ENCODE data around the gene NLRP10.
"Not testable (repeated sequence)": the region's sequence is repeated elsewhere in the genome, so short reads cannot be mapped to it uniquely, and the experiment has no call there.

NLRP10 gene

DNA sequence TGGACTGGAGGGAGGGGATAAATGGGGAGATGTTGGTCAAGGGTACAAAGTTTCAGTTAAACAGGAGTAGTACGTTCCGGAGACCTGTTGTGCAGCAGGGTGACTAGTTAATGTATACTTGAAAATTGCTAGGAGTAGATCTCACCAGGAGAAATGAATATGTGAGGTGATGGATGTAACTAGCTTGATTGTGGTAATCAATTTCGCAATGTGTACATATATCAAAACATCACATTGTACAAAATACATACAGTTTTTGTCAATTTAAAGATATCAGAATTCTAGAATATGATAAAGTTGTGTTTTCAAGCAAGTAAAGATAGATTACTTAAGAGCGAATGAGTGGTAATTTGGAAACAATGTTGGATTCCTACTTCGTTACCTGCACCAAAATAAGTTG, 35.1 kb upstream of the NLRP10 start:
- Histone ChIP-seq H3K36me3 (ENCODE audit: control insufficient read depth, insufficient read depth, low read length) (peaks cover 35% of the 10 kb centered on the region), H3K9ac (ENCODE audit: low read depth, low read length) (no peak overlapping the region), H3K9me3 (ENCODE audit: control insufficient read depth, insufficient read depth, low read length) (no peaks in the 10 kb centered on the region), H3K27me3 (ENCODE audit: control insufficient read depth, insufficient read depth, low read length) (no peaks in the 10 kb centered on the region), H3K4me1 (ENCODE audit: control insufficient read depth, insufficient read depth, low read length) (no peaks in the 10 kb centered on the region), H3K27ac (ENCODE audit: low read depth, low read length) (no peak overlapping the region), H3K4me3 (ENCODE audit: low read depth, low read length) (no peak overlapping the region)

DNA sequence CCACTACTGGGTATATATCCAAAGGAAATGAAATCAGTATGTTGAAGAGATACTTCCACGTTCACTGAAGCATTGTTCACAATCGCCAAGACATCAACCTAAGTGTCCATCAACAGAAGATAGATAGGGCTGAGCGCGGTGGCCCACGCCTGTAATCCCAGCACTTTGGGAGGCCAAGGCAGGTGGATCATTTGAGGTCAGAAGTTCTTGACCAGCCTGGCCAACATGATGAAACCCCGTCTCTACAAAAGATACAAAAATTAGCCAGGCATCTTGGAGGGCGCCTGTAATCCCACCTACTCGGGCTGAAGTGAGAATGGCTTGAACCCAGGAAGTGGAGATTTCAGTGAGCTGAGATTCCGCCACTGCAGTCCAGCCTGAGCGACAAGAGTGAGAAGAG, 34.5 kb upstream of the NLRP10 start:
- no peak overlapping the region for H3K9ac ChIP-seq (ENCODE audit: low read depth, low read length)
- H3K36me3 ChIP-seq (ENCODE audit: control insufficient read depth, insufficient read depth, low read length) = peaks cover 41% of the 10 kb centered on the region
- no peaks in the 10 kb centered on the region for H3K4me1 ChIP-seq (ENCODE audit: control insufficient read depth, insufficient read depth, low read length)
- no peak overlapping the region for H3K27ac ChIP-seq (ENCODE audit: low read depth, low read length)
- no peak overlapping the region for H3K4me3 ChIP-seq (ENCODE audit: low read depth, low read length)
- H3K27me3 ChIP-seq (ENCODE audit: control insufficient read depth, insufficient read depth, low read length) = no peaks in the 10 kb centered on the region
- H3K9me3 ChIP-seq (ENCODE audit: control insufficient read depth, insufficient read depth, low read length) = no peaks in the 10 kb centered on the region

DNA sequence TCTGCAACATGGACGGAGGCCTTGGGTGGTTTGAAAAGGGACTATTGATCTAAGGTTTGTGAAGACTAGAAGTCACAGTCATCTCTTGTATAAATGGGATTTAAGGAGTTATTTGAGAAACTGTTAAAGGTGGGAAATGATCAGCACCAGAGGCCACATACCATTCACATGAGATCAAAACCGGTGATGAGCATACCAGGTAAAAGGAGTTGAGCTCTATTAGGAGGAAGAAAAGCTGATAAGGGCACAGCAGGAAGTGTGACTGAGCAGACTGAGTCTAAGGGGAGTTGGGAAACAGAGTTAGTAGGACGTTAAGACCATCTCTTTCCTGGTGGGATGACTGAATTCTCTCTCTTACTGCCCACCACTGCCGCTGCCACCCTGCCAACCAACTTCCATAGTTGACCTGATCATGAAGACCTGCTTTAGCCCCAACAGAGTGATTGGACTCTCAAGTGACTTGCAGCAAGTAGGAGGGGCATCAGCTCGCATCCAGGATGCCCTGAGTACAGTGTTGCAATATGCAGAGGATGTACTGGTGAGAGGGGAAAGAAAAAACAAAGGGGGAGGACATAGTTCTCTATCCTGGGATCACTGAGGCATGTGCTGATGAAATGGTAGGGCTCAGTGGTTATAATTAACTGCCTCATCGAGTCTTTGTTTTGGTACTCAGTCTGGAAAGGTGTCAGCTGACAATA, 29.5 kb upstream of the NLRP10 start:
- H3K36me3 ChIP-seq (ENCODE audit: control insufficient read depth, insufficient read depth, low read length) = peaks cover 87% of the 10 kb centered on the region
- H3K27ac ChIP-seq (ENCODE audit: low read depth, low read length) = no peak overlapping the region
- H3K27me3 ChIP-seq (ENCODE audit: control insufficient read depth, insufficient read depth, low read length) = no peaks in the 10 kb centered on the region
- no peak overlapping the region for H3K9ac ChIP-seq (ENCODE audit: low read depth, low read length)
- no peaks in the 10 kb centered on the region for H3K4me1 ChIP-seq (ENCODE audit: control insufficient read depth, insufficient read depth, low read length)
- H3K4me3 ChIP-seq (ENCODE audit: low read depth, low read length) = no peak overlapping the region
- H3K9me3 ChIP-seq (ENCODE audit: control insufficient read depth, insufficient read depth, low read length) = no peaks in the 10 kb centered on the region

DNA sequence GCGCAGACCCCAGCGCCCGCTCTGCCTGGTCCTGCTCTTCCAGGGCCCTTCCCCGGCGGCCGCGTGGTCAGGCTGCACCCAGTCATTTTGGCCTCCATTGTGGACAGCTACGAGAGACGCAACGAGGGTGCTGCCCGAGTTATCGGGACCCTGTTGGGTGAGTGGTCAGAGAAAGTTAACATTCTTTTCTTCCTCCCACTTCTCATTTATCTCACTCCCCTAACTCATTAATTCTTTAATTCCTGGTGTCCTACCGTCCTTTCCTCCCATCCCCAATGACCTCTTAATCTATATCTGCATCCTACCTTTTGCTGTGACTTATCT, 22.3 kb upstream of the NLRP10 start:
- Histone ChIP-seq H3K4me3 (ENCODE audit: low read depth, low read length) (peak overlapping the region; percentile 95), H3K4me1 (ENCODE audit: control insufficient read depth, insufficient read depth, low read length) (peaks cover 21% of the 10 kb centered on the region), H3K27ac (ENCODE audit: low read depth, low read length) (peak overlapping the region; percentile 53), H3K36me3 (ENCODE audit: control insufficient read depth, insufficient read depth, low read length) (peaks cover 41% of the 10 kb centered on the region), H3K9ac (ENCODE audit: low read depth, low read length) (peak overlapping the region; percentile 84)
- not testable (repeated sequence) for H3K27me3 ChIP-seq (ENCODE audit: control insufficient read depth, insufficient read depth, low read length); H3K9me3 ChIP-seq (ENCODE audit: control insufficient read depth, insufficient read depth, low read length)

DNA sequence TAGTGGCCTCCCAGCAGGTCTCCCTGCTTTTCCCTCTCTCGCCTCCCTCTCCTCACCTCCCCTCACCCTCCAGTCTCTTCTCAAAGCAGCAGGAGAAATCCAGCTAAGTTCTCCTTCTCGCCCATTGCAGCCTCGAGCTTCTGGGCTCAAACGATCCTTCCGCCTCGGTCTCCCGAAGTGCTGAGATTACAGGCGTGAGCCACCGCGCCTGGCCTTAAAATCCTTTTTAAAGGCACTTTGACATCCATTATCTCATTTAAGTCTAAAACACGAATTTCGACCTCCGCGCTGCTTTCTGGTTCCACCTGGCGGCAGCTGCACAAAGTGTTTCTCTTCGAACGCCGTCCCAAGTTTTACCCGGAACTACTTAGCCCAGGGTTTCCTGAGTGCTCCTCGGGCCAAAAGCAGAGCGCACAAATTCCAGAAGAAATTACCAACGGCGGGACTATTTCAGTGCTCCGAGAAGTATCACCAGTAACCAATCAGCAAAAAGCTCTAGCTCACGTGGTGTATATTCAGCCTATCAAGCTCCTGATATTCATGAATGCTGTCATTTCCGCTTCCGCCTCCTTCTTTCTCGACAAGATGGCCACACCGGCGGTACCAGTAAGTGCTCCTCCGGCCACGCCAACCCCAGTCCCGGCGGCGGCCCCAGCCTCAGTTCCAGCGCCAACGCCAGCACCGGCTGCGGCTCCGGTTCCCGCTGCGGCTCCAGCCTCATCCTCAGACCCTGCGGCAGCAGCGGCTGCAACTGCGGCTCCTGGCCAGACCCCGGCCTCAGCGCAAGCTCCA, 21.7 kb upstream of the NLRP10 start, which contains the start of gene EIF3F:
Gene EIF3F, plus strand, starts transcription at position 570 of the 792 bp plus-strand sequence. Its CDS starts 16 bp downstream, at position 586.
- Histone ChIP-seq H3K9ac (ENCODE audit: low read depth, low read length) (peak within 1 kb of the TSS; percentile 84), H3K4me3 (ENCODE audit: low read depth, low read length) (peak within 1 kb of the TSS; percentile 95), H3K36me3 (ENCODE audit: control insufficient read depth, insufficient read depth, low read length) (peaks cover 35% of the 10 kb centered on the region), H3K27me3 (ENCODE audit: control insufficient read depth, insufficient read depth, low read length) (no peaks in the 10 kb centered on the region), H3K4me1 (ENCODE audit: control insufficient read depth, insufficient read depth, low read length) (peaks cover 21% of the 10 kb centered on the region), H3K27ac (ENCODE audit: low read depth, low read length) (peak within 1 kb of the TSS; percentile 57), H3K9me3 (ENCODE audit: control insufficient read depth, insufficient read depth, low read length) (no peaks in the 10 kb centered on the region)

DNA sequence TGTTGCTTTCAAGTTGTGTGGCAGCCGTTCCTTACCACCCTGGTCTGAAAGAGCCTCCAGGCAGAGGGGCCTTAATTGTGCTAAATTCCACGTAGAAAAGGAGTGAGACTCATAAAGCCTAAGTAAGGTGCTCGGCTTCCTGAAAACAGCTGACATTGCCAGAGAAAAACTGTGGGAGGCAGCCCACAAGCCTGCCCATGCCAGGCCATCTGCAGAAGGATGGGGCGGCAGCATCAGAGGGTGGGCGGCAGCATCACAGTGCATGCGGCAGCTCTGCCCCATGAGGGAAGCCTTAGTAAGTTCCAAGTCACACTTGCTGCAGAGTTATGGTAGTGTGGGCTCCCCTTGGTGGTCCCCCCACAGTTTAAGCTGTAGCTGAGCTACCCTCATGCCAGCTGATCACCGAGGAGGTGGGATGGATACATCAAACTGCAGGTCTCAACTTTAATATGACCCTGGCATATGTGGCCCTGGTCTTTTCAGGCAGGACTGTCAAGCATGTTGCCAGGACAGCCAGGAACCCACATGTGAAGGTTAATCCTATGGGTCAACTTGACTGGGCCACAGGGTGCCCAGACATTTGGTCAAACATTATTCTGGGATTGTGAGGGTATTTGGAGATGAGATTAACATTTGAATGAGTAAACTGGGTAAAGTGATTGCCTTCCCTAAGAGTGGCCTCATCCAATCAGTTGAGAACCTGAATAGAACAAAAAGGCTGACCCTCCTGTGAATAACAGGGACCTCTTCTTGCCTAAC, 18.8 kb upstream of the NLRP10 start:
- Histone ChIP-seq H3K36me3 (ENCODE audit: control insufficient read depth, insufficient read depth, low read length) (peaks cover 10% of the 10 kb centered on the region), H3K9me3 (ENCODE audit: control insufficient read depth, insufficient read depth, low read length) (no peaks in the 10 kb centered on the region), H3K4me3 (ENCODE audit: low read depth, low read length) (no peak overlapping the region), H3K4me1 (ENCODE audit: control insufficient read depth, insufficient read depth, low read length) (peaks cover 20% of the 10 kb centered on the region), H3K27me3 (ENCODE audit: control insufficient read depth, insufficient read depth, low read length) (no peaks in the 10 kb centered on the region), H3K27ac (ENCODE audit: low read depth, low read length) (no peak overlapping the region), H3K9ac (ENCODE audit: low read depth, low read length) (no peak overlapping the region)

DNA sequence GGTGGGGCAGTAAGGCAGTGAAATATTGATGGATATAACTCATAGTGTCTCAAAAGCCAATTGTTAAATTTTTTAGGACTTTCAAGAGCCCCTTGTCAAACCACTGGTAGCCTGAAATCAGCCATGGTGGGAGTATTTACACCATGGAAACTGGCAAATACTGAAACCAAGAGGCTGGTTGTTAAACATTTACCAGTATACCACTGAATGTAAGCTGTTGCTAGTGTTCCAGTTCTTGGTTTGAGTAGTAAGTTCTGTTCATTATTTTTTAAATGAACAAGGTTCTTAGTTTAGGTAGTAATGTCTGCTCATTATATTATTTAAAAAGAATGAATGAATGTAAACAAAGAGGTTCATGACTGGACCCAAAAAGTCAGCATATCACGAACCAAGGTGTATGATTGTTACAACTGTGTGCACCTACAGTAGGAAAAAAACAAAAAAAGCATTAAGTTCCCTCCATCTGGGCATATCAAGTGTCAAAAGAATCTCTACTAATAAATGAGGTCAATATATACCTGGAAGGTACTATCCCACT, 17.4 kb upstream of the NLRP10 start:
- no peak overlapping the region for H3K9ac ChIP-seq (ENCODE audit: low read depth, low read length)
- H3K9me3 ChIP-seq (ENCODE audit: control insufficient read depth, insufficient read depth, low read length) = no peaks in the 10 kb centered on the region
- no peak overlapping the region for H3K27ac ChIP-seq (ENCODE audit: low read depth, low read length)
- peaks cover 11% of the 10 kb centered on the region for H3K4me1 ChIP-seq (ENCODE audit: control insufficient read depth, insufficient read depth, low read length)
- no peaks in the 10 kb centered on the region for H3K27me3 ChIP-seq (ENCODE audit: control insufficient read depth, insufficient read depth, low read length)
- H3K4me3 ChIP-seq (ENCODE audit: low read depth, low read length) = no peak overlapping the region
- H3K36me3 ChIP-seq (ENCODE audit: control insufficient read depth, insufficient read depth, low read length) = no peaks in the 10 kb centered on the region

DNA sequence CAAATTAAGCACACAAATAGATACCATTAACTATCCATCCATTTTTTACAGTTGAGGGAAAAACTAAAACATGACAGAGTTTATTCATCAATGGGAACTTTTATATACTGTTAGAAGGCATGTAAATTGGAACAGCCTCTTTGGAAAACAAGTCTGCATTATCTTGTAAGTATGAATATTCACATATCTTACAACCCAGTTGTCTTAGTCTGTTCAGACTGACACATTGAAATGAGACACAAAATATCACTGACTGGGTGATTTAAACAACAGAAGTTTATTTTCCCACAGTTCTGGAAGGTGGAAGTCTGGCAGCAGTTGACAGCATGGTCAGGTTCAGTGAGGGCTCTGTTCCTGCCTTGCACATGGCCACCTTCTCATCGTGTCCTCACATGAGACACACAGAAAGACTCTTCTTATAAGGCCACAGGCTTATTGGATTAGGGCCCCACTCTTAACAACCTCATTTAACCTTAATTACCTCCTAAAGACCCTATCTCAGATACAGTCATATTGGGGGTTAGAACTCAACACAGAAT, 16.4 kb upstream of the NLRP10 start:
- Histone ChIP-seq H3K27me3 (ENCODE audit: control insufficient read depth, insufficient read depth, low read length) (no peaks in the 10 kb centered on the region), H3K9ac (ENCODE audit: low read depth, low read length) (no peak overlapping the region), H3K9me3 (ENCODE audit: control insufficient read depth, insufficient read depth, low read length) (no peaks in the 10 kb centered on the region), H3K4me1 (ENCODE audit: control insufficient read depth, insufficient read depth, low read length) (peaks cover 18% of the 10 kb centered on the region), H3K27ac (ENCODE audit: low read depth, low read length) (no peak overlapping the region), H3K36me3 (ENCODE audit: control insufficient read depth, insufficient read depth, low read length) (no peaks in the 10 kb centered on the region), H3K4me3 (ENCODE audit: low read depth, low read length) (no peak overlapping the region)

DNA sequence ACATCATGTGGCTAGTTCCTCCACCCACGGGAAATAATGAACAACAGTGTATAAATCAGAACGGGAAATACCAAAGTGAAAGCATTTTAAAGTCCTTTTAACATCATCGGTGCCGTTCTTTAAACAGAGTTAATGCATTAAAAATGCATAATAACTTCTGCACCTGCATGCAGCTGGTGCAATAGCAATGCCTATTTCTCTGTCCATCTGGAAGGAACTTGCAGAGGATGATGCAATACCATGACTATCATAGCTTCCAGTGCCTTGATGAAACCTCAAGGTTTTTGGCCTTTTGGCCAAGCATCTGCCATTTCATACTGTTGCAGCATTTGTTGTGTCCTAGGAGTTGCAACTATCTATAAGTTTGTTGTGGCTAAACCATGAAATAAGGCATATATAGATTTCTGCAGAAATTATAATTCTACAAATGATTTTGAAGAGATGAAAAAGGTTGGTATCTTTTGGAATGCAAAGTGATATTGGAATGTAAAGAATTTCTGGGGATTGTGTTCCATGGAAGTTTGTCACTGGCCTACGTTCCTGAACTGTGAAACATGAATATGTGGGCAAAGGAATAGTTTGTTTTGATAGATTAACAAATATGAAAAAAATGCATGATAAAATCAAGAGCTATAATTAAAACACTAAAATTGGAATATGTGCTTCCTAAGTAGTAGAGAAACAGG, 12.1 kb upstream of the NLRP10 start:
- Histone ChIP-seq H3K27me3 (ENCODE audit: control insufficient read depth, insufficient read depth, low read length) (no peaks in the 10 kb centered on the region), H3K9me3 (ENCODE audit: control insufficient read depth, insufficient read depth, low read length) (no peaks in the 10 kb centered on the region), H3K9ac (ENCODE audit: low read depth, low read length) (no peak overlapping the region), H3K4me3 (ENCODE audit: low read depth, low read length) (no peak overlapping the region), H3K27ac (ENCODE audit: low read depth, low read length) (no peak overlapping the region), H3K4me1 (ENCODE audit: control insufficient read depth, insufficient read depth, low read length) (peaks cover 8% of the 10 kb centered on the region), H3K36me3 (ENCODE audit: control insufficient read depth, insufficient read depth, low read length) (no peaks in the 10 kb centered on the region)

DNA sequence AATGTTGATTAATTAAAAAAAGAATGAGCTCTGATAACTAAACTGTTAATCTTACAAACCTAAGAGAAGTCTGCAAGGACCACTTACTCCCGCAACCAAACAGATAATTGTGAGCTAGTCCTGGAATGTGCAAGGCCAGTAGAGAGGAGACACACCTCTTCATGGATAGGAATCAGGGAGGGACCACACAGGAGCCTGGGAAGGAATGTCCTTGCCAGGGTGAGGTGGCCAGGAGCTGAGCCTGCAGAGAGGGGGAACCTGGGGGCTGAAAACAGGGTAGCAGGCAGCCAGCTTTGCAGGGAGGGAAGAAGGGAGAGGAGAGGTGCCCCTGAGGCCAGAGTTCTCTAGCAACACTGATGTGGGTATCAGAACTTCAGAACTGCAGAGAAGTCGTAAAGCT, 9.4 kb upstream of the NLRP10 start:
- H3K27ac ChIP-seq (ENCODE audit: low read depth, low read length) = no peak overlapping the region
- H3K4me3 ChIP-seq (ENCODE audit: low read depth, low read length) = no peak overlapping the region
- no peaks in the 10 kb centered on the region for H3K27me3 ChIP-seq (ENCODE audit: control insufficient read depth, insufficient read depth, low read length)
- no peaks in the 10 kb centered on the region for H3K9me3 ChIP-seq (ENCODE audit: control insufficient read depth, insufficient read depth, low read length)
- H3K9ac ChIP-seq (ENCODE audit: low read depth, low read length) = no peak overlapping the region
- no peaks in the 10 kb centered on the region for H3K36me3 ChIP-seq (ENCODE audit: control insufficient read depth, insufficient read depth, low read length)
- H3K4me1 ChIP-seq (ENCODE audit: control insufficient read depth, insufficient read depth, low read length) = peaks cover 18% of the 10 kb centered on the region

Data from HUES48 (cell line).